Vagina (tissue), 2 donors: Measurements from ENCODE around the gene ALDH3B1. TPM values are rescaled to one million over a fixed set of nuclear protein-coding genes. Genes with fewer than 3 reads are reported as not detected.

Source experiments
- DNase-seq, 2 donors: peaks; one replicate each; pipeline ENCODE4 v3.0.0-alpha.2; 2017; ENCODE audit errors: extremely low spot score in 2 of 2
- H3K27ac ChIP-seq: fragments of 200-600 bp; sonication (generic); one replicate; pipeline ENCODE4 v1.5.1; 2019
- H3K27me3 ChIP-seq: fragments of 200-600 bp; sonication (generic); one replicate; pipeline ENCODE4 v1.5.1; 2019
- H3K36me3 ChIP-seq, 2 donors: fragments of 200-600 bp; sonication (generic); one replicate each; pipeline ENCODE4 v1.5.1; 2017 to 2019
- H3K4me1 ChIP-seq: fragments of 200-600 bp; sonication (generic); one replicate; pipeline ENCODE4 v1.5.1; 2019
- H3K4me3 ChIP-seq, 2 donors: fragments of 200-600 bp; sonication (generic); 1 replicate in 1 of 2; 2 replicates in 1 of 2; pipeline ENCODE4 v1.5.1; 2016 to 2019
- H3K9me3 ChIP-seq: fragments of 200-600 bp; sonication (generic); one replicate; pipeline ENCODE4 v1.5.1; 2019
- POLR2A ChIP-seq, 2 donors: fragments of 450-650 bp; IDR thresholded peaks; one replicate each; pipeline ENCODE4 v1.6.1; 2017; ENCODE audit warnings: antibody characterized with exemption in 2 of 2, mild to moderate bottlenecking in 2 of 2, moderate library complexity in 2 of 2
- POLR2AphosphoS5 ChIP-seq, 2 donors: sonication (generic); formaldehyde crosslinking; IDR thresholded peaks; one replicate each; pipeline ENCODE4 v1.9.0; 2017; ENCODE audit warnings: antibody characterized with exemption in 2 of 2, mild to moderate bottlenecking in 2 of 2, low read depth in 1 of 2; ENCODE audit not compliant: insufficient read depth in 1 of 2
- intact Hi-C: fragments of 100-400 bp; cut with DNase I; formaldehyde crosslinking; loops from one replicate; pipeline ENCODE4 v1.15.1; 2023
- total RNA-seq: library from RNA; depleted of rRNA; stranded (reverse); fragments of >200 nt; gene quantifications from one replicate; pipeline ENCODE4 v1.2.3, GENCODE V29; 2016
- TF ChIP-seq, protein P1 (sequence below), 3 experiments: fragments of 450-650 bp in 2 of 3; fragments of 200-600 bp in 1 of 3; sonication (generic) in 1 of 3; IDR thresholded peaks; one replicate each; pipeline ENCODE4 v1.5.1; 2017 to 2019; ENCODE audit warnings: antibody characterized with exemption in 3 of 3, mild to moderate bottlenecking in 2 of 3, moderate library complexity in 2 of 3

Gene ALDH3B1
- total RNA-seq, 1 donor from 2014 or later, result 22.1 TPM

DNA sequence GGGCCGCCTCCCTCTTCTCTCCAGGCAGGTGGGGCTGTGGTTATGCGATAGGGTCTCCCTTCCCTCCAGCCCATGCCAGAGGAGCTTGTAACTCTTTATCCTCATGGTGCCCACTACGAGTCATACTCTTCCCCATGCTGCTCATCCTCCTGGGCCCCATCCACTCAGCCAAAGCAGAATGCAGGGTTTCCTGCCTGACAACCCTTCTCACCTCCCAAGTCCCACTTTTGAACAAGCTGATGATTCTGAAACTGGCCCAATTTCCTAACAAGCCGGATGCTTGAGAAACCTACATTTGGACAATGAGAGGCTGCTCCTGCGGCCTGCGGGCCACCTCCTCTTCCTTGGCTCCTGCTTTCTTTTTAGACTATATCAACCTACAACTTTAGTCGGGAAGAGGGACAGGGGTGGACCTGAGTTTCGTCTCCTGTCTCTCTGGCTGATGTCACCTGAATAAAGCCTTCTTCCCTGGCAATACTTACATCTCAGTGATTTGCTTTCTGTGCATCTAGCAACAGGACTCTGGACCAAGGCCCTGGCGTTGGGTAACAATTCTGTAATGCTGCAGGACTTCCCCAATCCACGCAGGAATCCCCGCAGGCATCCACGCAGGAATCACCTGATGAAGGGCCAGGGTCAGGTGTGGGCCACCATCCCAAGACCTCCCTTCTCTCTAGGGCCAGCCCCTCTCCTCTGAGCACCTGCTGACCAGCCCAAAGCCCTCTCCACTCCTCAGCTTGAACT, 18.8 kb downstream of the ALDH3B1 start:
- TF ChIP-seq, protein P1, sequence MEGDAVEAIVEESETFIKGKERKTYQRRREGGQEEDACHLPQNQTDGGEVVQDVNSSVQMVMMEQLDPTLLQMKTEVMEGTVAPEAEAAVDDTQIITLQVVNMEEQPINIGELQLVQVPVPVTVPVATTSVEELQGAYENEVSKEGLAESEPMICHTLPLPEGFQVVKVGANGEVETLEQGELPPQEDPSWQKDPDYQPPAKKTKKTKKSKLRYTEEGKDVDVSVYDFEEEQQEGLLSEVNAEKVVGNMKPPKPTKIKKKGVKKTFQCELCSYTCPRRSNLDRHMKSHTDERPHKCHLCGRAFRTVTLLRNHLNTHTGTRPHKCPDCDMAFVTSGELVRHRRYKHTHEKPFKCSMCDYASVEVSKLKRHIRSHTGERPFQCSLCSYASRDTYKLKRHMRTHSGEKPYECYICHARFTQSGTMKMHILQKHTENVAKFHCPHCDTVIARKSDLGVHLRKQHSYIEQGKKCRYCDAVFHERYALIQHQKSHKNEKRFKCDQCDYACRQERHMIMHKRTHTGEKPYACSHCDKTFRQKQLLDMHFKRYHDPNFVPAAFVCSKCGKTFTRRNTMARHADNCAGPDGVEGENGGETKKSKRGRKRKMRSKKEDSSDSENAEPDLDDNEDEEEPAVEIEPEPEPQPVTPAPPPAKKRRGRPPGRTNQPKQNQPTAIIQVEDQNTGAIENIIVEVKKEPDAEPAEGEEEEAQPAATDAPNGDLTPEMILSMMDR (IDR thresholded peaks at IDR 0.05), result no peak
- TF ChIP-seq POLR2AphosphoS5 (IDR thresholded peaks at IDR 0.05; ENCODE audit: insufficient read depth in 1 of 2, low read depth in 1 of 2) (no peak), POLR2A (IDR thresholded peaks at IDR 0.05) (no peak)
- no peaks in the 10 kb centered on the region for H3K9me3 ChIP-seq
- peaks cover 0 to 22% of the 10 kb centered on the region in 2 donors for H3K36me3 ChIP-seq
- H3K4me3 ChIP-seq, result no peak overlapping the region
- peaks cover 26% of the 10 kb centered on the region for H3K4me1 ChIP-seq
- H3K27ac ChIP-seq, result no peak overlapping the region
- intact Hi-C loops, result no loop called here
- no peaks in the 10 kb centered on the region for H3K27me3 ChIP-seq
- no peak for DNase-seq

DNA sequence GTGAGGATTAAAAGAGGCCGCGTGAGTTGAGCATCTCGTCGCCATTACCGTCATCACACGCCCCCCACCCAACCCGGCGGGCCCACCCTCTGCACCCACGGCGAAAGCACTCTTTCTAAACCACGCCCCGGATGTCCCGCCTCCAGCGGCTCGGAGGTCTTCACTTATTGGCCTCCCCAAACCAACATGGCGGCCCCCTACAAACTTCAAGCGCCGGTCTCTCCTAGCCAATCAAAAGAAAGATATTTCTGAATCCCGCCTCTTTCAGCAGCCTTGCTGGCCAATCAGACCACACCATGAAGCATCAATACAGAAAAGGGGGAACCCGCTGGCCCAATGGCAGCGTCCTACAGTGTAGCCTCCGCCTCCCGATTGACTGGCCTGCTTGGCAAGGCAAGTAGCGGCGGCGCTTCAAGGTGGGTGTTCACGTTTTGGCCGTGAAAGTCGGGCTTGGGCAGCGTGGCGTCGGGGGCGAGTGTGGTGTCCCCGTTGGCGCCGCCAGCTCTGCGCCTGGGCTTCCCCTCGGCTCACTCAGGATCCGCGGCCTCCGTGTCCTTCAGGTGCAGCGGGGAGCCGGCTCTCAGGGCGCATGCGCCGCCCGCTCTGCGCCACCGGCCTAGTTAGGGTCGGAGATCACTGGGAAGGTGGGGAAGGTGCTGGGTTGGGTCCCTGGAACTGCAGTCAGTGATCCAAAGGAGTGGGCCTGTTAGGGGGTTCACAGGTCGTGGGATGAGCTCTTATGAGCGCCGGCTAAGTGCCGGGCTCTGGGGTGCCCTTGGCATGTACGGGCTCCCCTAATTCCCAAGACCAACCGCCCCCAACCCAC, 20.4 kb downstream of the ALDH3B1 start, which contains the start of gene NDUFS8:
NDUFS8 (plus strand) TSS at position 364 of the 826 bp plus-strand sequence. CDS start 1,471 bp downstream, outside the sequence.
- peak in 1 of 2 donors; percentile 100 for DNase-seq
- Histone ChIP-seq H3K4me3 (peak within 1 kb of the TSS; percentile 73 to 84), H3K4me1 (peaks cover 26% of the 10 kb centered on the region), H3K27ac (peak within 1 kb of the TSS; percentile 85), H3K27me3 (no peaks in the 10 kb centered on the region), H3K36me3 (peaks cover 0 to 17% of the 10 kb centered on the region in 2 donors), H3K9me3 (no peaks in the 10 kb centered on the region)
- intact Hi-C loops, result no loop called here
- TF ChIP-seq, protein P1 (IDR thresholded peaks at IDR 0.05), result no peak
- TF ChIP-seq POLR2AphosphoS5 (IDR thresholded peaks at IDR 0.05; ENCODE audit: insufficient read depth in 1 of 2, low read depth in 1 of 2), result peak; percentile 85 to 91

DNA sequence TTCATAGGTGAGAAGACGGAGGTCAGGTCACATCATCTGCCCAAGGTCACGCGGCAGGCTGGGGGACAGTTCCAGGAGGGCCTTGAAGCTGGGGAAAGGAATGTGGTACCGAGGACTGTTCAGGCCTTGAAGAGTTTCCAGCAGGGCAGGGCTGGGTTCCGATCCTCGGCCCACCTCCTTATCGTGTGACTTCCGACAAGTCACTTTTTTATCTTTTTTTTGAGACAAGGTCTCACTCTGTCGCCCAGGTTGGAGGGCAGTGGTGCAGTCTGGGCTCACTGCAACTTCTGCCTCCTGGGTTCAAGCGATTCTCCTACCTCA, 21.0 kb downstream of the ALDH3B1 start:
- TF ChIP-seq, protein P1 (IDR thresholded peaks at IDR 0.05), result no peak
- no peak for TF ChIP-seq POLR2A (IDR thresholded peaks at IDR 0.05)
- no peak for TF ChIP-seq POLR2AphosphoS5 (IDR thresholded peaks at IDR 0.05; ENCODE audit: insufficient read depth in 1 of 2, low read depth in 1 of 2)
- peaks cover 0 to 17% of the 10 kb centered on the region in 2 donors for H3K36me3 ChIP-seq
- no peak for DNase-seq

DNA sequence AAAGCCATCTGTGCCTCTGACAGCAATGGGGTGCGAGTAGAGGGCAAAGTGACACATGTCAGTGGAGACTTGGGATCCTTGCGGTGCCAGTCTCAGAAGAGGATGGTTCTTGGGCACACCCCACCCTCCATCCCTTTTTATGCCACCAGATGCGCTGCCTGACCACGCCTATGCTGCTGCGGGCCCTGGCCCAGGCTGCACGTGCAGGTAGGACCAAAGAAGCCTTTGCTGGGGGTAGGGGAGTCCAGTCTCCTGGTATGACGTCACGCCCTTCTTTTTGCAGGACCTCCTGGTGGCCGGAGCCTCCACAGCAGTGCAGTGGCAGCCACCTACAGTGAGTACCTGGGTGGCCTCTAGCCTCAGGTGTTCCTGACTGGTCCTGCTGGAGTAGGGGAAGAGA, 21.9 kb downstream of the ALDH3B1 start:
- H3K27ac ChIP-seq, result no peak overlapping the region

More for the DNA sequence above, 21.0 kb downstream of the ALDH3B1 start:
- Histone ChIP-seq H3K4me1 (peaks cover 26% of the 10 kb centered on the region), H3K27me3 (no peaks in the 10 kb centered on the region), H3K27ac (peak overlapping the region; percentile 85), H3K4me3 (peak overlapping the region; percentile 73 to 84), H3K9me3 (no peaks in the 10 kb centered on the region)
- intact Hi-C loops, result no loop called here

More for the DNA sequence above, 21.9 kb downstream of the ALDH3B1 start:
- no peak for DNase-seq
- H3K9me3 ChIP-seq, result no peaks in the 10 kb centered on the region
- no peak overlapping the region for H3K4me3 ChIP-seq
- no peak for TF ChIP-seq POLR2AphosphoS5 (IDR thresholded peaks at IDR 0.05; ENCODE audit: insufficient read depth in 1 of 2, low read depth in 1 of 2)
- no peak for TF ChIP-seq POLR2A (IDR thresholded peaks at IDR 0.05)
- TF ChIP-seq, protein P1 (IDR thresholded peaks at IDR 0.05), result no peak
- H3K27me3 ChIP-seq, result no peaks in the 10 kb centered on the region
- H3K4me1 ChIP-seq, result peaks cover 33% of the 10 kb centered on the region
- H3K36me3 ChIP-seq, result peaks cover 0 to 17% of the 10 kb centered on the region in 2 donors
- intact Hi-C loops, result no loop called here
